KMS-11 (cell line): Measurements from ENCODE around the gene RNASE7.

Experiments used
- H2AFZ ChIP-seq: fragments of 200-600 bp; sonication (generic); 2 replicates; pipeline ENCODE4 v1.6.1; 2016; ENCODE audit warnings: antibody characterized with exemption, mixed run types, low read depth
- H3K27ac ChIP-seq: fragments of 200-600 bp; sonication (generic); 2 replicates; pipeline ENCODE4 v1.6.1; 2016; ENCODE audit warnings: mild to moderate bottlenecking, mixed run types
- H3K27me3 ChIP-seq: fragments of 200-600 bp; sonication (generic); 2 replicates; pipeline ENCODE4 v1.6.1; 2017; ENCODE audit warnings: mild to moderate bottlenecking, low read depth, mixed run types, moderate library complexity; ENCODE audit not compliant: insufficient read depth
- H3K36me3 ChIP-seq: fragments of 200-600 bp; sonication (generic); 2 replicates; pipeline ENCODE4 v1.6.1; 2017; ENCODE audit warnings: mild to moderate bottlenecking, mixed run types; ENCODE audit not compliant: insufficient read depth
- H3K4me1 ChIP-seq: fragments of 200-600 bp; sonication (generic); 2 replicates; pipeline ENCODE4 v1.6.1; 2016; ENCODE audit warnings: mild to moderate bottlenecking, low read depth, mixed run types; ENCODE audit not compliant: poor library complexity, severe bottlenecking
- H3K4me2 ChIP-seq: fragments of 200-600 bp; sonication (generic); 2 replicates; pipeline ENCODE4 v1.7.0; 2016; ENCODE audit warnings: mild to moderate bottlenecking, mixed run types
- H3K4me3 ChIP-seq: fragments of 200-600 bp; sonication (generic); IDR thresholded peaks from 2 replicates; pipeline ENCODE4 v1.6.1; 2017; ENCODE audit warnings: low read depth, low read length, mixed read lengths; ENCODE audit not compliant: insufficient read depth
- H3K79me2 ChIP-seq: fragments of 200-600 bp; sonication (generic); 2 replicates; pipeline ENCODE4 v1.6.1; 2016; ENCODE audit warnings: low read depth, mixed run types; ENCODE audit not compliant: insufficient read depth
- H3K9ac ChIP-seq: fragments of 200-600 bp; sonication (generic); 2 replicates; pipeline ENCODE4 v1.6.1; 2016; ENCODE audit warnings: mild to moderate bottlenecking, mixed run types
- H4K20me1 ChIP-seq: fragments of 200-600 bp; sonication (generic); 2 replicates; pipeline ENCODE4 v1.6.1; 2016; ENCODE audit warnings: mild to moderate bottlenecking, mixed run types; ENCODE audit not compliant: insufficient read depth
- CTCF ChIP-seq: fragments of 200-600 bp; sonication (generic); conservative IDR thresholded peaks from 2 replicates; pipeline ENCODE4 v1.6.1; 2017; ENCODE audit warnings: low read depth, mild to moderate bottlenecking, antibody characterized with exemption, low read length, moderate library complexity, mixed read lengths

Gene RNASE7

GRCh38 chr14:21019366-21019765 is 22.8 kb upstream of the RNASE7 start:
- Histone ChIP-seq H3K4me1 (no peaks in the 10 kb centered on the region), H3K27ac (no peak overlapping the region), H3K79me2 (no peaks in the 10 kb centered on the region), H3K36me3 (no peaks in the 10 kb centered on the region), H3K4me3 (no peak overlapping the region), H2AFZ (no peak overlapping the region), H3K27me3 (no peaks in the 10 kb centered on the region), H4K20me1 (no peaks in the 10 kb centered on the region), H3K9ac (no peak overlapping the region), H3K4me2 (no peak overlapping the region)
- no peak for TF ChIP-seq CTCF

- Histone ChIP-seq H3K9ac (no peak overlapping the region), H3K4me3 (no peak overlapping the region), H3K36me3 (no peaks in the 10 kb centered on the region), H3K4me2 (no peak overlapping the region), H3K27me3 (no peaks in the 10 kb centered on the region), H3K27ac (no peak overlapping the region), H4K20me1 (no peaks in the 10 kb centered on the region), H3K79me2 (no peaks in the 10 kb centered on the region), H3K4me1 (no peaks in the 10 kb centered on the region), H2AFZ (no peak overlapping the region)
- TF ChIP-seq CTCF: no peak
Observed at GRCh38 chr14:21020977-21021545, 21.1 kb upstream of the RNASE7 start.

- no peak for TF ChIP-seq CTCF
- no peaks in the 10 kb centered on the region for H3K27me3 ChIP-seq
- H3K79me2 ChIP-seq: no peaks in the 10 kb centered on the region
- H3K9ac ChIP-seq: no peak overlapping the region
- H3K4me1 ChIP-seq: no peaks in the 10 kb centered on the region
- no peak overlapping the region for H3K4me2 ChIP-seq
- no peak overlapping the region for H3K27ac ChIP-seq
- no peak overlapping the region for H2AFZ ChIP-seq
- no peak overlapping the region for H3K4me3 ChIP-seq
- H4K20me1 ChIP-seq: no peaks in the 10 kb centered on the region
- no peaks in the 10 kb centered on the region for H3K36me3 ChIP-seq
Observed at GRCh38 chr14:21022686-21023085, 19.5 kb upstream of the RNASE7 start.

GRCh38 chr14:21023174-21023573 is 19.0 kb upstream of the RNASE7 start:
- no peaks in the 10 kb centered on the region for H3K36me3 ChIP-seq
- no peak overlapping the region for H3K4me3 ChIP-seq
- no peaks in the 10 kb centered on the region for H3K4me1 ChIP-seq
- H4K20me1 ChIP-seq: no peaks in the 10 kb centered on the region
- no peak overlapping the region for H3K9ac ChIP-seq
- H2AFZ ChIP-seq: no peak overlapping the region
- H3K79me2 ChIP-seq: no peaks in the 10 kb centered on the region
- TF ChIP-seq CTCF: no peak
- no peaks in the 10 kb centered on the region for H3K27me3 ChIP-seq
- no peak overlapping the region for H3K27ac ChIP-seq
- H3K4me2 ChIP-seq: no peak overlapping the region
